Kidney epithelial cell (primary cell): ENCODE measurements around the gene GPR37L1. TPM values are rescaled to one million over a fixed set of nuclear protein-coding genes. Genes with fewer than 3 reads are reported as not detected.

Experiments used
- DNase-seq: peaks from one replicate; pipeline ENCODE4 v3.0.0-alpha.2; 2010; ENCODE audit warnings: low read depth
- H3K27me3 ChIP-seq: 2 replicates; pipeline ENCODE4 v1.6.0; 2011; ENCODE audit warnings: low read length; ENCODE audit not compliant: control insufficient read depth, insufficient read depth
- H3K36me3 ChIP-seq: 2 replicates; pipeline ENCODE4 v1.5.1; 2011; ENCODE audit warnings: low read length; ENCODE audit not compliant: control insufficient read depth, insufficient read depth
- H3K4me3 ChIP-seq: 2 replicates; pipeline ENCODE4 v1.5.1; 2011; ENCODE audit warnings: low read depth, mild to moderate bottlenecking, control low read depth, low read length
- total RNA-seq: library from RNA; depleted of rRNA; stranded (reverse); fragments of >200 nt; gene quantifications from 2 replicates; pipeline ENCODE4 v1.2.3, GENCODE V29; 2015
- TF ChIP-seq, protein P1 (sequence below): IDR thresholded peaks from 2 replicates; pipeline ENCODE4 v1.5.1; 2011; ENCODE audit warnings: mild to moderate bottlenecking, moderate library complexity, low read length, control low read depth, inconsistent platforms; ENCODE audit not compliant: insufficient read depth, poor library complexity, severe bottlenecking

GPR37L1 gene
- total RNA-seq, 1 donor from 2014 or later = 0.04 TPM

DNA sequence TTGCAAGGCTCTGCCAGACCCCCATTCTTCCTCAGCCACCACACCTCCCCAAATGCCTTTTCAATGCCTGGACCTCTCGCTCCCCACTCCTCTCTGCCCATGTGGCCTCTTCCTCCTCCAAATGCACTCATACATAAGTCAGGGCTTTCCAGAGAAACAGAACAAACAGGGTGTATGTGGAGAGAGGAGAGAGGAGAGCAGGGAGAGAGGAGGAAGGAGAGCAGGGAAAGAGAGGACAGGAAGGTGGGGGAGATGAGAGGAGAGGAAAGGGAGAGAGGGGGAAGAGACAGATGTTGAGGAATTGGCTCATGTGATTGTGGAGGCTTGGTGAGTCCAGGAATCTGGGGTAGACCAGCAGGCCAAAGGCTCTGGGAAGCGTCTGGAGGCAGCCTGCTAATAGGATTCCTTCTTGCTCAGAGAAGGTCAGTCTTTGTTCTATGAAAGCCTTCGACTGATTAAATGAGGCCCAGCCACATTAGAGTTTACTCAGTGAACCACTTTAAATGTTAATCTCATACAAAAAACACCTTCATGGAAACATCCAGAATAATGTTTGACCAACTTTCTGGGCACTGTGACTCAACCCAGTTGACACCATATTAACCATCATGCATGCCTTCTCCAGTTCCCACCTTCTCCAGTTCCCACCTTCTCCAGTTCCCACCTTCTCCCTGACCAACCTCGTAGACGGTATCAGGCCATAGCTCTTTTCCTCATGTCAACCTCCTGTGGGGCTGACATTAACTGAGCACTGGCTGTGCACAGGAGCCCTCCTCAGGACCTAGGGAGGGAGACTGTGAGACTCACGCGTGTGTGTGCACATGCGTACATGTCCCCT is 59.5 kb downstream of the GPR37L1 start:
- TF ChIP-seq, protein P1, sequence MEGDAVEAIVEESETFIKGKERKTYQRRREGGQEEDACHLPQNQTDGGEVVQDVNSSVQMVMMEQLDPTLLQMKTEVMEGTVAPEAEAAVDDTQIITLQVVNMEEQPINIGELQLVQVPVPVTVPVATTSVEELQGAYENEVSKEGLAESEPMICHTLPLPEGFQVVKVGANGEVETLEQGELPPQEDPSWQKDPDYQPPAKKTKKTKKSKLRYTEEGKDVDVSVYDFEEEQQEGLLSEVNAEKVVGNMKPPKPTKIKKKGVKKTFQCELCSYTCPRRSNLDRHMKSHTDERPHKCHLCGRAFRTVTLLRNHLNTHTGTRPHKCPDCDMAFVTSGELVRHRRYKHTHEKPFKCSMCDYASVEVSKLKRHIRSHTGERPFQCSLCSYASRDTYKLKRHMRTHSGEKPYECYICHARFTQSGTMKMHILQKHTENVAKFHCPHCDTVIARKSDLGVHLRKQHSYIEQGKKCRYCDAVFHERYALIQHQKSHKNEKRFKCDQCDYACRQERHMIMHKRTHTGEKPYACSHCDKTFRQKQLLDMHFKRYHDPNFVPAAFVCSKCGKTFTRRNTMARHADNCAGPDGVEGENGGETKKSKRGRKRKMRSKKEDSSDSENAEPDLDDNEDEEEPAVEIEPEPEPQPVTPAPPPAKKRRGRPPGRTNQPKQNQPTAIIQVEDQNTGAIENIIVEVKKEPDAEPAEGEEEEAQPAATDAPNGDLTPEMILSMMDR = no peak
- H3K27me3 ChIP-seq = peaks cover 38% of the 10 kb centered on the region
- H3K4me3 ChIP-seq = no peak overlapping the region
- no peaks in the 10 kb centered on the region for H3K36me3 ChIP-seq
- no peak for DNase-seq

Other genes with a start within 250 kb of the GPR37L1 start
- 22.6 and 30.0 TPM in 2 replicates for gene SHISA4, start 234.0 kb upstream of the GPR37L1 start, total RNA-seq
- under 0.01 and 0.07 TPM in 2 replicates for gene LMOD1, start 176.4 kb upstream of the GPR37L1 start, total RNA-seq
- 41.2 and 47.2 TPM in 2 replicates for gene TIMM17A, start 167.4 kb upstream of the GPR37L1 start, total RNA-seq
- gene RNPEP, start 140.3 kb upstream of the GPR37L1 start, total RNA-seq = 75.8 and 97.4 TPM in 2 replicates
- gene ELF3, start 112.3 kb upstream of the GPR37L1 start, total RNA-seq = 128 and 153 TPM in 2 replicates
- 57.8 and 59.7 TPM in 2 replicates for gene ARL8A, start 21.8 kb downstream of the GPR37L1 start, total RNA-seq
- gene PTPN7, start 37.7 kb downstream of the GPR37L1 start, total RNA-seq = 2.3 and 2.6 TPM in 2 replicates
- 0.08 and 0.68 TPM in 2 replicates for gene LGR6, start 70.9 kb downstream of the GPR37L1 start, total RNA-seq
- 11.7 and 19.5 TPM in 2 replicates for gene UBE2T, start 219.0 kb downstream of the GPR37L1 start, total RNA-seq
- gene PPP1R12B, start 225.8 kb downstream of the GPR37L1 start, total RNA-seq = 6.6 and 6.8 TPM in 2 replicates